AG20443 (cell line): ENCODE measurements around the gene CDC42.

Experiments
- DNase-seq: peaks from one replicate; pipeline ENCODE4 v3.0.0; 2012; ENCODE audit warnings: low spot score, mixed read lengths

CDC42 gene

GRCh38 chr1:22037520-22037919 lies 15.0 kb upstream of the CDC42 start:
- no peak for DNase-seq

- DNase-seq = peak; percentile 23
Observed at GRCh38 chr1:22038036-22038435, 14.5 kb upstream of the CDC42 start.

GRCh38 chr1:22039594-22040285 lies 12.8 kb upstream of the CDC42 start:
- peak; percentile 65 for DNase-seq

- DNase-seq = no peak
Observed at GRCh38 chr1:22040286-22040623, 12.3 kb upstream of the CDC42 start.

GRCh38 chr1:22041505-22041904 lies 11.0 kb upstream of the CDC42 start:
- no peak for DNase-seq

GRCh38 chr1:22043198-22043769 lies 9.2 kb upstream of the CDC42 start:
- no peak for DNase-seq

GRCh38 chr1:22044690-22045420 lies 7.7 kb upstream of the CDC42 start:
- DNase-seq = peak; percentile 35

GRCh38 chr1:22045604-22046228 lies 6.8 kb upstream of the CDC42 start:
- DNase-seq = no peak

GRCh38 chr1:22048351-22049192 lies 3.9 kb upstream of the CDC42 start:
- DNase-seq = peak; percentile 28

GRCh38 chr1:22050330-22050729 lies 2.2 kb upstream of the CDC42 start:
- DNase-seq = no peak

- DNase-seq = no peak
Observed at GRCh38 chr1:22051607-22052114, 848 bp upstream of the CDC42 start.

- DNase-seq = peak; percentile 86
Observed at GRCh38 chr1:22053017-22053860, 730 bp downstream of the CDC42 start.

GRCh38 chr1:22053861-22054770 lies 1.6 kb downstream of the CDC42 start:
- no peak for DNase-seq

GRCh38 chr1:22055463-22055862 lies 3.0 kb downstream of the CDC42 start:
- no peak for DNase-seq

- no peak for DNase-seq
Observed at GRCh38 chr1:22056043-22056442, 3.5 kb downstream of the CDC42 start.

- DNase-seq = no peak
Observed at GRCh38 chr1:22056936-22057335, 4.4 kb downstream of the CDC42 start.

- no peak for DNase-seq
Observed at GRCh38 chr1:22057861-22058260, 5.4 kb downstream of the CDC42 start.

GRCh38 chr1:22064751-22065402 lies 12.4 kb downstream of the CDC42 start:
- no peak for DNase-seq

- no peak for DNase-seq
Observed at GRCh38 chr1:22071511-22071910, 19.0 kb downstream of the CDC42 start.
